Trophoblast cell (in vitro differentiated cells and primary cell): ENCODE data around the gene NCL.

Experiments
- DNase-seq, 2 donors: peaks; one replicate each; pipeline ENCODE4 v3.0.0-alpha.2; 2016
- H2AFZ ChIP-seq: 2 replicates; pipeline ENCODE4 v1.6.1; 2013; ENCODE audit warnings: low read length, moderate library complexity, mild to moderate bottlenecking; ENCODE audit not compliant: insufficient read depth, poor library complexity
- H2AK5ac ChIP-seq: 2 replicates; pipeline ENCODE4 v1.6.1; 2013; ENCODE audit warnings: mild to moderate bottlenecking, low read length
- H2BK120ac ChIP-seq: 2 replicates; pipeline ENCODE4 v1.6.1; 2013; ENCODE audit warnings: low read length, mild to moderate bottlenecking, moderate library complexity; ENCODE audit not compliant: insufficient read depth, poor library complexity
- H2BK12ac ChIP-seq: 2 replicates; pipeline ENCODE4 v1.6.1; 2013; ENCODE audit warnings: mild to moderate bottlenecking, low read length, moderate library complexity
- H2BK5ac ChIP-seq: 2 replicates; pipeline ENCODE4 v1.6.1; 2013; ENCODE audit warnings: low read length, low read depth, moderate library complexity, mild to moderate bottlenecking; ENCODE audit not compliant: poor library complexity
- H3K14ac ChIP-seq: 2 replicates; pipeline ENCODE4 v1.6.1; 2013; ENCODE audit warnings: mild to moderate bottlenecking, low read length
- H3K18ac ChIP-seq: 2 replicates; pipeline ENCODE4 v1.6.1; 2013; ENCODE audit warnings: mild to moderate bottlenecking, low read length
- H3K23ac ChIP-seq: 2 replicates; pipeline ENCODE4 v1.6.1; 2013; ENCODE audit warnings: low read length
- H3K27ac ChIP-seq: 2 replicates; pipeline ENCODE4 v1.5.1; 2013; ENCODE audit warnings: low read depth, mild to moderate bottlenecking, inconsistent platforms, low read length, moderate library complexity
- H3K27me3 ChIP-seq: 2 replicates; pipeline ENCODE4 v1.6.1; 2013; ENCODE audit warnings: inconsistent platforms, mild to moderate bottlenecking, low read length, moderate library complexity; ENCODE audit not compliant: insufficient read depth
- H3K36me3 ChIP-seq, 2 experiments: 1 replicate in 1 of 2; 2 replicates in 1 of 2; pipeline ENCODE4 v1.6.1; 2013; ENCODE audit warnings: low read length in 2 of 2, mild to moderate bottlenecking in 2 of 2, moderate library complexity in 1 of 2; ENCODE audit not compliant: insufficient read depth in 2 of 2, control insufficient read depth in 1 of 2
- H3K4ac ChIP-seq: 2 replicates; pipeline ENCODE4 v1.6.1; 2013; ENCODE audit warnings: low read depth, mild to moderate bottlenecking, low read length, moderate library complexity
- H3K4me1 ChIP-seq, 2 experiments: 1 replicate in 1 of 2; 2 replicates in 1 of 2; pipeline ENCODE4 v1.6.1; 2013; ENCODE audit warnings: low read length in 2 of 2, mild to moderate bottlenecking in 2 of 2, moderate library complexity in 1 of 2; ENCODE audit not compliant: insufficient read depth in 2 of 2, control insufficient read depth in 1 of 2
- H3K4me2 ChIP-seq: 2 replicates; pipeline ENCODE4 v1.6.1; 2013; ENCODE audit warnings: inconsistent platforms, mild to moderate bottlenecking, low read length, moderate library complexity
- H3K4me3 ChIP-seq: 2 replicates; pipeline ENCODE4 v1.5.1; 2013; ENCODE audit warnings: mild to moderate bottlenecking, low read depth, low read length, inconsistent platforms
- H3K79me1 ChIP-seq: one replicate; pipeline ENCODE4 v1.6.1; 2013; ENCODE audit warnings: low read length
- H3K79me2 ChIP-seq: 2 replicates; pipeline ENCODE4 v1.6.1; 2013; ENCODE audit warnings: low read length, mild to moderate bottlenecking; ENCODE audit not compliant: control insufficient read depth, insufficient read depth, poor library complexity
- H3K9ac ChIP-seq: 2 replicates; pipeline ENCODE4 v1.6.1; 2013; ENCODE audit warnings: mild to moderate bottlenecking, low read length
- H3K9me3 ChIP-seq: 2 replicates; pipeline ENCODE4 v1.6.1; 2013; ENCODE audit warnings: low read depth, mild to moderate bottlenecking, control low read depth, inconsistent platforms, low read length; ENCODE audit not compliant: insufficient read depth
- H4K12ac ChIP-seq: 2 replicates; pipeline ENCODE4 v1.6.1; 2013; ENCODE audit warnings: low read depth, mild to moderate bottlenecking, low read length, moderate library complexity
- H4K8ac ChIP-seq: 2 replicates; pipeline ENCODE4 v1.6.1; 2013; ENCODE audit warnings: low read depth, mild to moderate bottlenecking, low read length, moderate library complexity
- H4K91ac ChIP-seq: one replicate; pipeline ENCODE4 v1.6.1; 2013; ENCODE audit warnings: low read depth, mild to moderate bottlenecking, low read length, moderate library complexity
- WGBS: extraction: QIAGEN DNeasy Blood & Tissue Kit; methylation state at CpG from one replicate; pipeline ENCODE4 v1.1.7; 2013; ENCODE audit warnings: missing lambda C conversion rate; ENCODE audit not compliant: insufficient read length, insufficient coverage; ENCODE audit errors: extremely low coverage; 5-methylcytosine and 5-hydroxymethylcytosine counted together

NCL gene

DNA sequence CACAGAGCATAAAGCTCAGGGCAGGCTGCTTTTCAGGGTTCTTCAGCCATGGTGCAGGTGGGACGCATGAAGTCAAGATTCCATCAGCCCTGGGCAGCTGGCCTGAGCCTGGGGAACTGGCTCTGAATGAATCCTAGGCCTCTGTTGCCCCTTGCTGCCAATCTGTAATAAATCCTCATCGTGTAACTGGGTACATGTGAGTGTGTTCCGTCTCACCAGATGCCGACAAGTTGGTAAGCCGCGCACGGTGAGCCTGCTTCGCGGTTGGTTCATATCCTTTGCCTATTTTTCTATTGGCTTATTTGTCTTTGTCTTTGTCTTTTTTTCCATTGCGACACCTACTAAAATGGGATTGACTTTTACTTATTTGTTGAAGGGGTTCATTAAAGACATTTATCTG, 41.1 kb downstream of the NCL start:
- no peak overlapping the region for H3K18ac ChIP-seq
- H3K79me1 ChIP-seq = no peaks in the 10 kb centered on the region
- no peak overlapping the region for H3K9ac ChIP-seq
- H3K27ac ChIP-seq = no peak overlapping the region
- H3K79me2 ChIP-seq = no peaks in the 10 kb centered on the region
- no peak overlapping the region for H4K91ac ChIP-seq
- H3K27me3 ChIP-seq = no peaks in the 10 kb centered on the region
- no peak overlapping the region for H3K23ac ChIP-seq
- H2AFZ ChIP-seq = no peak overlapping the region
- H4K12ac ChIP-seq = no peak overlapping the region
- no CpG with 5 or more reads among the region's 10 CpGs for WGBS
- no peak overlapping the region for H4K8ac ChIP-seq
- no peak overlapping the region for H3K4me2 ChIP-seq
- no peak for DNase-seq
- no peak overlapping the region for H2BK5ac ChIP-seq
- peaks cover 11 to 13% of the 10 kb centered on the region in 2 experiments for H3K4me1 ChIP-seq
- no peak overlapping the region for H2BK120ac ChIP-seq
- H3K36me3 ChIP-seq = no peaks in the 10 kb centered on the region
- H3K9me3 ChIP-seq = no peaks in the 10 kb centered on the region
- no peak overlapping the region for H3K4ac ChIP-seq
- H2BK12ac ChIP-seq = no peak overlapping the region
- no peak overlapping the region for H3K14ac ChIP-seq
- no peak overlapping the region for H2AK5ac ChIP-seq
- H3K4me3 ChIP-seq = no peak overlapping the region

GRCh38 chr2:231422056-231422455, 42.2 kb downstream of the NCL start:
- WGBS = no CpG with 5 or more reads among the region's 2 CpGs
- no peak for DNase-seq
- Histone ChIP-seq H3K9me3 (no peaks in the 10 kb centered on the region), H3K18ac (no peak overlapping the region), H4K12ac (no peak overlapping the region), H3K27me3 (no peaks in the 10 kb centered on the region), H3K23ac (no peak overlapping the region), H3K79me2 (no peaks in the 10 kb centered on the region), H3K4me3 (no peak overlapping the region), H2BK5ac (no peak overlapping the region), H4K91ac (no peak overlapping the region), H2AK5ac (no peak overlapping the region), H4K8ac (no peak overlapping the region), H3K79me1 (no peaks in the 10 kb centered on the region), H3K14ac (no peak overlapping the region), H3K4me1 (peaks cover 11 to 13% of the 10 kb centered on the region in 2 experiments), H3K4ac (no peak overlapping the region), H2BK120ac (no peak overlapping the region), H2BK12ac (no peak overlapping the region), H3K36me3 (no peaks in the 10 kb centered on the region), H2AFZ (no peak overlapping the region), H3K4me2 (no peak overlapping the region), H3K9ac (no peak overlapping the region), H3K27ac (no peak overlapping the region)

- Histone ChIP-seq H3K14ac (no peak overlapping the region), H3K27ac (no peak overlapping the region), H3K79me2 (no peaks in the 10 kb centered on the region), H3K18ac (no peak overlapping the region), H3K23ac (no peak overlapping the region), H4K12ac (no peak overlapping the region), H3K4me2 (no peak overlapping the region), H3K36me3 (no peaks in the 10 kb centered on the region), H3K4me1 (peaks cover 10 to 11% of the 10 kb centered on the region in 2 experiments), H4K91ac (no peak overlapping the region), H2AFZ (no peak overlapping the region), H3K9ac (no peak overlapping the region), H3K79me1 (no peaks in the 10 kb centered on the region), H3K27me3 (no peaks in the 10 kb centered on the region), H3K4me3 (no peak overlapping the region), H3K9me3 (no peaks in the 10 kb centered on the region), H2BK12ac (no peak overlapping the region), H3K4ac (no peak overlapping the region), H2BK120ac (no peak overlapping the region), H2AK5ac (no peak overlapping the region), H4K8ac (no peak overlapping the region), H2BK5ac (no peak overlapping the region)
- WGBS = no CpG with 5 or more reads among the region's 9 CpGs
- DNase-seq = peak; percentile 60 to 81
Measured at GRCh38 chr2:231421051-231421580, 43.2 kb downstream of the NCL start.

DNA sequence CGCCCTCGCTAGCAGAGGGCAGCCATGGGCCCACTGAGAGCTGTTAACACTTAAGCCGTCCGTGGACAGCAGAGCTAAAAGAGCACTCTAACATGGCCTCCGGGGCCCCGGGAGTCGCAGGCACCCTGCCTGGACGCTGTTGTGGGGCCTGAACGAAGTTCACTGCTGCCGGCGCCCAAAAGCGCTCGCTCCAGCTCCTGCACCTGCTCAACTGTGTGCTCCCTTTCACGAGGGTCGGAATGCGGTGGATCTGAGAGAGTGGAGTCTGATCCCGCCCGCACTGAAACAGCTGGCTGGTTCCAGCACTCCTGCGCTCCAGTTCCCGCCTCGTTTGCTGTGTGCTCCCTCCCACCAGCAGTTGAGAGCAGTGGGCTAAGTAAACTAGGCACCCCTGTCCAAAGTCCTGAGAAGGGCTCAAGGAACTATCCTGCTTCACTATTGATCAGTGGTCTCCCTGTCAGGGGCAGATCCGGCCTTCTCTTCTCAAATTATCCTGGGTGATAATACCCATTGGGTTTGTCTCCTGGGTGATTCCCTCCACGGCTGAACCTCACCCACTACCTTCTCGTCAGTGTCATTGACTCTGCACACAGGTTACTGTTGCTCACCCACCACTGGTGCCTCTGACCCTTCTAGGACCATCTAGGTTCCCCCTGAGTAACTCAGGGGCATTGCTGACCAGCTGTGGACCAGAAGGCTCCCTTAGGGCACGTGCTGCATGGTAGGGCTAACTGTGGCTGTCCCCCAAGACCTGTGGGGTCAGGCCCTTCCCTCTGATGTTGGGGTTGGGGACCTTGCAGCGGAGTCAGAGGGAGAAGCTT, 45.3 kb downstream of the NCL start:
- H3K79me2 ChIP-seq = no peaks in the 10 kb centered on the region
- no peak overlapping the region for H3K23ac ChIP-seq
- no peak overlapping the region for H3K27ac ChIP-seq
- H3K27me3 ChIP-seq = no peaks in the 10 kb centered on the region
- no peak overlapping the region for H4K12ac ChIP-seq
- no CpG with 5 or more reads among the region's 26 CpGs for WGBS
- H4K8ac ChIP-seq = no peak overlapping the region
- no peak overlapping the region for H2AK5ac ChIP-seq
- H4K91ac ChIP-seq = no peak overlapping the region
- no peak overlapping the region for H3K18ac ChIP-seq
- no peak overlapping the region for H3K14ac ChIP-seq
- H3K9me3 ChIP-seq = peaks cover 1% of the 10 kb centered on the region
- no peak overlapping the region for H3K4me2 ChIP-seq
- no peak overlapping the region for H3K9ac ChIP-seq
- H2BK5ac ChIP-seq = no peak overlapping the region
- no peak overlapping the region for H2BK12ac ChIP-seq
- no peak overlapping the region for H3K4ac ChIP-seq
- no peak overlapping the region for H2AFZ ChIP-seq
- no peaks in the 10 kb centered on the region for H3K79me1 ChIP-seq
- peaks cover 6 to 7% of the 10 kb centered on the region in 2 experiments for H3K4me1 ChIP-seq
- no peaks in the 10 kb centered on the region for H3K36me3 ChIP-seq
- H3K4me3 ChIP-seq = peak overlapping the region; percentile 7
- DNase-seq = no peak
- no peak overlapping the region for H2BK120ac ChIP-seq
